ENCODE data around the gene CD27.

The CD27 gene

DNA sequence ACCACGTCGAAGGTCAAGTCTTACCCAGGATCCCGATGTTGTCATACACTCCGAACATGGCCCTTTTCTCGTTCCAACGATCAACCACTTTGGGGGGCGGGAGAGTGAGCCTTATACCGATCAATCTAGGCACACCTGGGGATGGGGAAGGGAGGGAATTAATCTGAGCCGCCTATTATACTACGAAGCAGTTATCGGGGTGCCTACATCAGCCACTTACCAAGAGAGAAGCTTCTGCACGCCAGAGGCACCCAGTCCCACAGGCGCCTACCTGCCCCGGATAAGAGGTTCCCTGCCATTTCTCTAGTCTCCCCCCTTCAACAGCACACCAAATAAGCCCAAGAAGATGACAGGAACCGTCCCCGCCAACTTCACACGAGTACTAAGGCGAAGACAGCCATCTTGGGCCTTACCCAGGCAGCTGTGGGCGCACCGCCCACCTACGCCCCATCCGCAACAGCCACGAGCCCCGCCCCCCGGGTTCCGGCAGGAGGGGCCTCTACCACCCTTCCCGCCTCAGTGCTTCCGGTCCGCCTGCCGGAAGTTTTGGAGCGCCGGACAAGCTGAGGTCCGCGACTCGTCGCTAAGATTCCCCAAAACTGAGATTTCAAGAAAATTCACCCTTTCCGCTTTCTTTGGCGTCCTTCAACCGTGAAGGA is 48.2 kb downstream of the CD27 start, which contains the start of gene MRPL51 (continued):
- TF ChIP-seq, protein P1, sequence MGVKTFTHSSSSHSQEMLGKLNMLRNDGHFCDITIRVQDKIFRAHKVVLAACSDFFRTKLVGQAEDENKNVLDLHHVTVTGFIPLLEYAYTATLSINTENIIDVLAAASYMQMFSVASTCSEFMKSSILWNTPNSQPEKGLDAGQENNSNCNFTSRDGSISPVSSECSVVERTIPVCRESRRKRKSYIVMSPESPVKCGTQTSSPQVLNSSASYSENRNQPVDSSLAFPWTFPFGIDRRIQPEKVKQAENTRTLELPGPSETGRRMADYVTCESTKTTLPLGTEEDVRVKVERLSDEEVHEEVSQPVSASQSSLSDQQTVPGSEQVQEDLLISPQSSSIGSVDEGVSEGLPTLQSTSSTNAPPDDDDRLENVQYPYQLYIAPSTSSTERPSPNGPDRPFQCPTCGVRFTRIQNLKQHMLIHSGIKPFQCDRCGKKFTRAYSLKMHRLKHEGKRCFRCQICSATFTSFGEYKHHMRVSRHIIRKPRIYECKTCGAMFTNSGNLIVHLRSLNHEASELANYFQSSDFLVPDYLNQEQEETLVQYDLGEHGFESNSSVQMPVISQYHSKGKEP (tag by site-specific recombination; IDR thresholded peaks at IDR 0.05): no peak
- TF ChIP-seq KLF8 (tag by site-specific recombination; IDR thresholded peaks at IDR 0.05) (peak; percentile 99), OVOL3 (tag by site-specific recombination; IDR thresholded peaks at IDR 0.05) (no peak), ZNF629 (tag by site-specific recombination; IDR thresholded peaks at IDR 0.05) (peak; percentile 66; the same call in 1 of the 2 replicates), ZSCAN23 (tag by site-specific recombination; IDR thresholded peaks at IDR 0.05) (0 out of 2 replicates have a peak, but pooled peaks have one; percentile 14), ZNF146 (tag by site-specific recombination; IDR thresholded peaks at IDR 0.05) (no peak), BCL11B (tag by site-specific recombination; IDR thresholded peaks at IDR 0.05; ENCODE audit: low read depth) (no peak), ZFP37 (tag by site-specific recombination; IDR thresholded peaks at IDR 0.05) (0 out of 2 replicates have a peak, but pooled peaks have one; percentile 17), ZNF211 (tag by site-specific recombination; IDR thresholded peaks at IDR 0.05; ENCODE audit: low read depth) (no peak), ZNF626 (tag by site-specific recombination; IDR thresholded peaks at IDR 0.05) (no peak), ZNF302 (tag by site-specific recombination; IDR thresholded peaks at IDR 0.05; ENCODE audit: low read depth) (no peak), ZNF610 (tag by site-specific recombination; IDR thresholded peaks at IDR 0.05; ENCODE audit: borderline replicate concordance) (no peak), ZNF311 (tag by site-specific recombination; IDR thresholded peaks at IDR 0.05; ENCODE audit: borderline replicate concordance) (no peak), MYNN (tag by site-specific recombination; IDR thresholded peaks at IDR 0.05; ENCODE audit: borderline replicate concordance) (no peak), ZNF514 (tag by site-specific recombination; IDR thresholded peaks at IDR 0.05) (no peak), ZNF571 (tag by site-specific recombination; IDR thresholded peaks at IDR 0.05) (no peak), SP3 (tag by site-specific recombination; IDR thresholded peaks at IDR 0.05) (peak; percentile 98), ZNF121 (tag by site-specific recombination; IDR thresholded peaks at IDR 0.05) (no peak), ZNF404 (tag by site-specific recombination; IDR thresholded peaks at IDR 0.05) (no peak), KLF1 (tag by site-specific recombination; IDR thresholded peaks at IDR 0.05) (peak; percentile 78), SCRT2 (tag by site-specific recombination; IDR thresholded peaks at IDR 0.05) (no peak), SALL2 (tag by site-specific recombination; IDR thresholded peaks at IDR 0.05; ENCODE audit: borderline replicate concordance) (no peak), ZNF2 (tag by site-specific recombination; IDR thresholded peaks at IDR 0.05) (peak; percentile 88; the same call in 1 of the 2 replicates), ZNF76 (tag by site-specific recombination; IDR thresholded peaks at IDR 0.05; ENCODE audit: borderline replicate concordance, low read depth) (peak; percentile 79), ZNF48 (tag by site-specific recombination; IDR thresholded peaks at IDR 0.05) (no peak), MZF1 (tag by site-specific recombination; IDR thresholded peaks at IDR 0.05; ENCODE audit: borderline replicate concordance) (no peak), ZNF350 (tag by site-specific recombination; IDR thresholded peaks at IDR 0.05) (no peak), ZNF184 (tag by site-specific recombination; IDR thresholded peaks at IDR 0.05) (no peak)
- TF ChIP-seq, protein P2, sequence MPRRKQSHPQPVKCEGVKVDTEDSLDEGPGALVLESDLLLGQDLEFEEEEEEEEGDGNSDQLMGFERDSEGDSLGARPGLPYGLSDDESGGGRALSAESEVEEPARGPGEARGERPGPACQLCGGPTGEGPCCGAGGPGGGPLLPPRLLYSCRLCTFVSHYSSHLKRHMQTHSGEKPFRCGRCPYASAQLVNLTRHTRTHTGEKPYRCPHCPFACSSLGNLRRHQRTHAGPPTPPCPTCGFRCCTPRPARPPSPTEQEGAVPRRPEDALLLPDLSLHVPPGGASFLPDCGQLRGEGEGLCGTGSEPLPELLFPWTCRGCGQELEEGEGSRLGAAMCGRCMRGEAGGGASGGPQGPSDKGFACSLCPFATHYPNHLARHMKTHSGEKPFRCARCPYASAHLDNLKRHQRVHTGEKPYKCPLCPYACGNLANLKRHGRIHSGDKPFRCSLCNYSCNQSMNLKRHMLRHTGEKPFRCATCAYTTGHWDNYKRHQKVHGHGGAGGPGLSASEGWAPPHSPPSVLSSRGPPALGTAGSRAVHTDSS (tag by site-specific recombination; IDR thresholded peaks at IDR 0.05): no peak
- TF ChIP-seq, protein P3, sequence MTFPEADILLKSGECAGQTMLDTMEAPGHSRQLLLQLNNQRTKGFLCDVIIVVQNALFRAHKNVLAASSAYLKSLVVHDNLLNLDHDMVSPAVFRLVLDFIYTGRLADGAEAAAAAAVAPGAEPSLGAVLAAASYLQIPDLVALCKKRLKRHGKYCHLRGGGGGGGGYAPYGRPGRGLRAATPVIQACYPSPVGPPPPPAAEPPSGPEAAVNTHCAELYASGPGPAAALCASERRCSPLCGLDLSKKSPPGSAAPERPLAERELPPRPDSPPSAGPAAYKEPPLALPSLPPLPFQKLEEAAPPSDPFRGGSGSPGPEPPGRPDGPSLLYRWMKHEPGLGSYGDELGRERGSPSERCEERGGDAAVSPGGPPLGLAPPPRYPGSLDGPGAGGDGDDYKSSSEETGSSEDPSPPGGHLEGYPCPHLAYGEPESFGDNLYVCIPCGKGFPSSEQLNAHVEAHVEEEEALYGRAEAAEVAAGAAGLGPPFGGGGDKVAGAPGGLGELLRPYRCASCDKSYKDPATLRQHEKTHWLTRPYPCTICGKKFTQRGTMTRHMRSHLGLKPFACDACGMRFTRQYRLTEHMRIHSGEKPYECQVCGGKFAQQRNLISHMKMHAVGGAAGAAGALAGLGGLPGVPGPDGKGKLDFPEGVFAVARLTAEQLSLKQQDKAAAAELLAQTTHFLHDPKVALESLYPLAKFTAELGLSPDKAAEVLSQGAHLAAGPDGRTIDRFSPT (tag by site-specific recombination; IDR thresholded peaks at IDR 0.05): peak; percentile 98
- TF ChIP-seq, protein P4, sequence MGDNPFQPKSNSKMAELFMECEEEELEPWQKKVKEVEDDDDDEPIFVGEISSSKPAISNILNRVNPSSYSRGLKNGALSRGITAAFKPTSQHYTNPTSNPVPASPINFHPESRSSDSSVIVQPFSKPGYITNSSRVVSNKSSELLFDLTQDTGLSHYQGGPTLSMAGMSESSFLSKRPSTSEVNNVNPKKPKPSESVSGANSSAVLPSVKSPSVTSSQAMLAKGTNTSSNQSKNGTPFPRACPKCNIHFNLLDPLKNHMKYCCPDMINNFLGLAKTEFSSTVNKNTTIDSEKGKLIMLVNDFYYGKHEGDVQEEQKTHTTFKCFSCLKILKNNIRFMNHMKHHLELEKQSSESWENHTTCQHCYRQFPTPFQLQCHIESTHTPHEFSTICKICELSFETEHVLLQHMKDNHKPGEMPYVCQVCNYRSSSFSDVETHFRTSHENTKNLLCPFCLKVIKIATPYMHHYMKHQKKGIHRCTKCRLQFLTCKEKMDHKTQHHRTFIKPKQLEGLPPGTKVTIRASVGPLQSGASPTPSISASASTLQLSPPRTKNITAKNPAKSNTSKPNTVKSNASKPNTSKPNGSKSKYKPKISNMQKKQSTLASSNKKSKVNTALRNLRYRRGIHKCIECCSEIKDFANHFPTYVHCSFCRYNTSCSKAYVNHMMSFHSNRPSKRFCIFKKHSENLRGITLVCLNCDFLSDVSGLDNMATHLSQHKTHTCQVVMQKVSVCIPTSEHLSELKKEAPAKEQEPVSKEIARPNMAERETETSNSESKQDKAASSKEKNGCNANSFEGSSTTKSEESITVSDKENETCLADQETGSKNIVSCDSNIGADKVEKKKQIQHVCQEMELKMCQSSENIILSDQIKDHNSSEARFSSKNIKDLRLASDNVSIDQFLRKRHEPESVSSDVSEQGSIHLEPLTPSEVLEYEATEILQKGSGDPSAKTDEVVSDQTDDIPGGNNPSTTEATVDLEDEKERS (tag by site-specific recombination; IDR thresholded peaks at IDR 0.05): no peak
- TF ChIP-seq, protein P5, sequence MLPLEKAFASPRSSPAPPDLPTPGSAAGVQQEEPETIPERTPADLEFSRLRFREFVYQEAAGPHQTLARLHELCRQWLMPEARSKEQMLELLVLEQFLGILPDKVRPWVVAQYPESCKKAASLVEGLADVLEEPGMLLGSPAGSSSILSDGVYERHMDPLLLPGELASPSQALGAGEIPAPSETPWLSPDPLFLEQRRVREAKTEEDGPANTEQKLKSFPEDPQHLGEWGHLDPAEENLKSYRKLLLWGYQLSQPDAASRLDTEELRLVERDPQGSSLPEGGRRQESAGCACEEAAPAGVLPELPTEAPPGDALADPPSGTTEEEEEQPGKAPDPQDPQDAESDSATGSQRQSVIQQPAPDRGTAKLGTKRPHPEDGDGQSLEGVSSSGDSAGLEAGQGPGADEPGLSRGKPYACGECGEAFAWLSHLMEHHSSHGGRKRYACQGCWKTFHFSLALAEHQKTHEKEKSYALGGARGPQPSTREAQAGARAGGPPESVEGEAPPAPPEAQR (tag by site-specific recombination; IDR thresholded peaks at IDR 0.05): no peak
